PC-3 (cell line): ENCODE results near the gene ASB18.

Source experiments
- CTCF ChIP-seq: fragments of 300-600 bp; sonication (generic); conservative IDR thresholded peaks from 2 replicates; pipeline ENCODE4 v1.5.1; 2017; ENCODE audit warnings: antibody characterized with exemption, low read depth, mild to moderate bottlenecking, low read length
- EZH2 ChIP-seq: fragments of 300-600 bp; sonication (generic); IDR thresholded peaks from one replicate; pipeline ENCODE4 v1.6.1; 2017; ENCODE audit warnings: antibody characterized with exemption, mild to moderate bottlenecking, low read length; ENCODE audit not compliant: unreplicated experiment
- EZH2phosphoT487 ChIP-seq: fragments of 300-600 bp; sonication (generic); IDR thresholded peaks from 2 replicates; pipeline ENCODE4 v1.6.1; 2018; ENCODE audit warnings: mild to moderate bottlenecking, antibody characterized with exemption, low read length, borderline replicate concordance

GRCh38 chr2:236160366-236161081, 103.7 kb downstream of the ASB18 start:
- TF ChIP-seq CTCF (no peak), EZH2 (no peak), EZH2phosphoT487 (no peak)
